Lung microvascular endothelial cell (primary cell): ENCODE measurements around the gene OAT. TPM values are rescaled to one million over a fixed set of nuclear protein-coding genes. Genes with fewer than 3 reads are reported as not detected.
"Not testable (repeated sequence)": the region's sequence is repeated elsewhere in the genome, so short reads cannot be mapped to it uniquely, and the experiment has no call there.

Experiments used
- DNase-seq, 2 donors: peaks; one replicate each; pipeline versions ENCODE4 v3.0.0 to v3.0.0-alpha.2; 2010; ENCODE audit warnings: low read depth in 2 of 2
- total RNA-seq: library from RNA; depleted of rRNA; stranded (reverse); fragments of >200 nt; gene quantifications from 2 replicates; pipeline ENCODE4 v1.2.1, GENCODE V29; 2014

Gene OAT
- total RNA-seq, 1 donor from 2014 or later, result 82.5 TPM

GRCh38 chr10:124447751-124448466, 29.2 kb upstream of the OAT start:
- no peak for DNase-seq

- DNase-seq, result no peak
Observed at GRCh38 chr10:124446830-124447750, 28.4 kb upstream of the OAT start.

DNA sequence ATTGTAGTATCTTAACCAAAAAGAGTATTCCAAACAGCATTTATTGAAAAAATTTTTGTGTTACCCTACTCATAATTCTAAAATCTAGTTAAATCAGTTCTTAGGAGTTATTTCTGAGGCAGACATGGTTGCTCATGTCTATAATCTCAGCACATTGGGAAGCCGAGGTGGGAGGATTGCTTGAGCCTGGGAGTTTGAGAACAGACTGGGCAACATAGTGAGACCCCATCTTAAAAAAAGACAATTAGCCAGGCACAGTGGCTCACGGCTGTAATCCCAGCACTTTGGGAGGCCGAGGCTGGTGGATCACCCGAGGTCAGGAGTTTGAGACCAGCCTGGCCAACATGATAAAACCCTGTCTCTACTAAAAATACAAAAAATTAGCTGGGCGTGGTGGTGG, 23.0 kb upstream of the OAT start:
- not testable (repeated sequence) for DNase-seq

DNA sequence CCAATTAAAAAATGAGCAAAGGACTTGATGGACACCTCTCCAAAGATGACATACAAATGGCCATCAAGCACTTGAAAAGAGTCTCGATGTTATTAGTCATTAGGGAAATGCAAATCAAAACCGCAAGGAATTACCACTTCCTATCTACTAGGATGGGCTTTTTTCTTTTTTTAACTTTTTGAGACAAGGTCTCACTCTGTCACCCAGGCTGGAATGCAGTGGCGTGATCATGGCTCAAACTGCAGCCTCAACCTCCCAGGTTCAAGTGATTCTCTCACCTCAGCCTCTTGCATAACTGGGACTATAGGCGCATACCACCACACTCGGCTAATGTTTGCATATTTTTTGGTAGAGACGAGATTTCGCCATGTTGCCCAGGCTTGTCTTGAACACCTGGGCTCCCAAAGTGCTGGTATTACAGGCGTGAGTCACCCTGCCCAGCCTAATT, 17.5 kb upstream of the OAT start:
- DNase-seq, result no peak

- DNase-seq, result not testable (repeated sequence)
Observed at GRCh38 chr10:124435683-124436082, 17.0 kb upstream of the OAT start.

DNA sequence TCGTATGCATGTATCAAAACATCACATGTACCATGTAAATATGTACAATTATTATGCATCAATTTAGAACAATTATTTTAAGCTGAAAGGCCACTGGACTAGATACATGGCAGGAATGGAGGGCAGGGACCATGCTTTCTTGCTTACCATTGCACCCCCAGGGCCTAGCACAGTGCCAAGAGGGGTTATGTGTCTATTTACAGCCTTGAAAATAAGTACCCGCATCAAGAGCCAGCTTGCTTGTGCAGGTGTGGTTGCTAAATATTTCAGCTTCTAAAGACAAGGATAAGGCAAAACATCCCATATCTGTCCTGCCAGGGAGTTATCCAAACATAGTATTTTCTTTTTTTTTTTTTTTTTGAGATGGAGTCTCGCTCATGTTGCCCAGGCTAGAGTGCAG, 14.7 kb upstream of the OAT start:
- no peak for DNase-seq

DNA sequence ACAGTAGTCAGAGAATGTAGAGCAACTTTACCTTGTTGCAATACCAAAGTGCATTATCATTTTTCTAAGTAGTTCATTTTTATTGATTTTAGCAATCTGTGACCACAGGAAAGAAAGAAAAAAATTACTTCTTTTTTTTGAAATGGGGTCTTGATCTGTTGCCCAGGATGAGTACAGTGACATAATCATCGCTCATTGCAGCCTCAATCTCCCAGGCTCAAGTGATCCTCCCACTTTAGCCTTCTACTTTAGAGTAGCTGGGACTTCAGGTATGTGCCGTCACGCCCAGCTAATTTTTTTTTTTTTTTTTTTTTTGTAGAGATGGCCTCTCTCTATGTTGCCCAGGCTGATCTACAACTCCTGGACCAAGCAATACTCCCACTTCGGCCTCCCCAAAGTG, 11.4 kb upstream of the OAT start:
- no peak for DNase-seq

DNA sequence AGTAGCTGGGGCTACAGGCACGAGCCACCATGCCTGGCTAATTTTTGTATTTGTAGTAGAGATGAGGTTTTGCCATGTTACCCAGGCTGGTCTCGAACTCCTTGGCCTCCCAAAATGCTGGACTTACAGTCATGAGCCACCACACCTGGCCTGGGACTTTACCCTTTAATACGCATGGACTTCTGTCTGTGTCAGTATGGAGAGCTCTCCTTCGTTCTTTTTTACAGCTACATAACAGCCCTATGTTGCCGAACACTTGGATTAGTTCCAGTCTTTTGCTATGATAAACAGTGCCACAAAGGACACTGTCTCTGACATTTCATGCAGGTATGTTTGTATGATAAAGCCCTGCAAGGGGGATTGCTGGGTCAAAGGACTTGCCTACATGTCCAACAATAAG, 10.9 kb upstream of the OAT start:
- no peak for DNase-seq

GRCh38 chr10:124428207-124428777, 9.6 kb upstream of the OAT start:
- DNase-seq, result no peak

- no peak for DNase-seq
Observed at GRCh38 chr10:124425227-124425962, 6.7 kb upstream of the OAT start.

DNA sequence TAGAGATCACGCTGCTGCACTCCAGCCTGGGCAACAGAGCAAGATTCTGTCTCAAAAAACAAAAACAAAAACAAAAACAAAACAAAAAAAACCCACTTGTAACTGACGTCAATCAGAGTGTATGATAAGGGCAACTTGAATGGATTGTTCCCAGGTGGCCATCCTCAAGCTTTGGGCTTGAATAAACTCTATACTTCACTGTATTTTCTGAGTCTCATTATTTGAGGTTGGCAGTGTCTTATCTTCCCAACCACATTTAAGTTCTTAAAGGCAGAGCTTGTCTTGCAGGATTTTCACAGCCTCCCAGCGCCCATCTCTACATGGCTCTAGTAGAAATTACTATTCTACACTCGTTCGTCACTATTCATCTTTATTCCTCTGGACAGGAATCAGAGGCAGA, 5.1 kb upstream of the OAT start:
- no peak for DNase-seq

- no peak for DNase-seq
Observed at GRCh38 chr10:124422742-124423141, 4.0 kb upstream of the OAT start.

- no peak for DNase-seq
Observed at GRCh38 chr10:124420254-124420653, 1.5 kb upstream of the OAT start.

- DNase-seq, result no peak
Observed at GRCh38 chr10:124419635-124420034, 912 bp upstream of the OAT start.

DNA sequence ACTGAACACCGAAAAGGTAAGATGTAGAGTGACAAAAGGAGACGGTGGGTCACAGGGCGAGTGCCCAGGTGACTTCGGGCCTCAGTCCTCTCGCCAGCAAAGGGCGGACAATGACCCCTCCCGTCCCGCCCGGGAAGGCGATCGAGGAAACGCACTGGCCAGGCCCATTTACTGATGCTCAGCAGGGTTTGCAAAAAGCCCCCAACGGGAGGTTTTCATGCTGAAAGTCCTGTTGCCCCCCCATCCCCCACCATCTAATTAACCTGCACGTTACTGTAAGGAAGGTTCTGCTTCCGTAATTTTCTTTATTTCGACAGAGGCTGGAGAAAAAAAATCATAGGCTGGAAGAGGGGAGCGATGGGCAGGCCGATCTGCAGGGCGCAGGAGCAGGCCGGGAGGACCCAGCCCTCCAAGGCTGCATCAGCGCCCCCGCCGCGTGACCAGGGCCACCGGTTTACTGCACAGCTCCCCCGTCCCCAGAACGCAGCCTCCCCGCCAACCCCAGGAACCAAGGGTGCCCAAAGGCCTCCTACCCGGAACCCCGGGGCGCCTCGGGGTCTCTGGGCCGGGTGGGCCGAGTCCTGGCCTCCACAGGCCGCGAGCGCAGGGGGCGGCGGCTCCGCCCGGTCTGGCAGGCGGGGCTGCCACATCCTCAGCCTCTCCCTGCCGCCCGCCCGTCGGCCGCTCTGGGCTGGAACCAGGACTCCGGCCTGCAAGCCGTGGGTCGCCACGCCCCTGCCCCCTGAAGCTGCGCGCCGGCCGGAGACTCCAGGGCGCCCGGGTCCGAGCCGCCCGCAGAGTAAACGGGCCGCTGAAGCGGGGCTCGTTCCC, 613 bp downstream of the OAT start:
- peak; percentile 62 to 64 for DNase-seq

- peak in 1 of 2 donors; percentile 32 for DNase-seq
Observed at GRCh38 chr10:124416733-124417132, 2.0 kb downstream of the OAT start.

GRCh38 chr10:124415210-124415609, 3.5 kb downstream of the OAT start:
- no peak for DNase-seq

- peak in 1 of 2 donors; percentile 47 for DNase-seq
Observed at GRCh38 chr10:124414076-124414475, 4.6 kb downstream of the OAT start.

DNA sequence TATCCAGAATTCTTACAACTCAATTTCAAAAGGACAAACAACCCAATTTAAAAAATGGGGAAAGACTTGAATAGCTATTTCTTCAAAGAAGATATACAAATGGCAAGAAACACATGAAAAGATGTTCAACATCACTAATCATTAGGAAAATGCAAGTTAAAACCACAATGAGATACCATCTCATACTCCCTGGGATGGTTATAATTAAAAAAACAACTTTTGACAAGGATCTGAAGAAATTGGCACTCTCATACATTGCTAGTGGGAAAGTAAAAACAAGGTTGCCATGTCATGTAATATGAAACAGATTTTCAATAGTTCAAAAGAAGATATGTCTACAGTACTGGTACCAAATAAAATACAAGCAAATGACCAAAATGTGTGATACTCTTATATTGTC, 9.0 kb downstream of the OAT start:
- DNase-seq, result no peak

- no peak for DNase-seq
Observed at GRCh38 chr10:124408357-124408756, 10.4 kb downstream of the OAT start.

GRCh38 chr10:124407456-124407855, 11.3 kb downstream of the OAT start:
- no peak for DNase-seq
